Measurements from ENCODE around the gene ASCC1.

GRCh38 chr10:72104472-72105097, 111.5 kb downstream of the ASCC1 start:
- TF ChIP-seq CTCF (conservative IDR thresholded peaks at IDR 0.05; ENCODE audit: low read depth, low read length), result no peak
- TF ChIP-seq EZH2phosphoT487 (IDR thresholded peaks at IDR 0.05; ENCODE audit: borderline replicate concordance, low read length), result no peak

Measured in PC-3 (cell line).